H1 (cell line): ENCODE results near the gene NR2E3. TPM values are rescaled to one million over a fixed set of nuclear protein-coding genes. Genes with fewer than 3 reads are reported as not detected.

Experiments used
- CTCF ChIA-PET: fragments of 300-600 bp; sonication (Branson Sonifier 250); formaldehyde crosslinking; loops from one replicate; lab custom pipeline; 2021; ENCODE audit not compliant: partially characterized antibody; lab: Charles Lee
- POLR2A ChIA-PET: fragments of 300-600 bp; sonication (Branson Sonifier 250); formaldehyde crosslinking; loops from one replicate; lab custom pipeline; 2021; ENCODE audit warnings: inconsistent platforms; ENCODE audit not compliant: partially characterized antibody; lab: Charles Lee
- DNase-seq, 2 experiments: peaks; one replicate each; pipeline versions ENCODE4 v3.0.0 to v3.0.0-alpha.2; 2010 to 2022; ENCODE audit warnings: low spot score in 2 of 2, low read depth in 1 of 2, mixed read lengths in 1 of 2
- FAIRE-seq: peaks from 2 replicates; lab custom pipeline; 2011; peaks lifted over from hg19 to GRCh38; lab: Jason Lieb, UNC
- H2AFZ ChIP-seq: 2 replicates; pipeline ENCODE4 v1.8.1; 2012; ENCODE audit warnings: low read length, inconsistent platforms
- H2AK5ac ChIP-seq: 2 replicates; pipeline ENCODE4 v1.6.1; 2013; ENCODE audit warnings: low read depth, low read length
- H2BK120ac ChIP-seq: replicated peaks from 2 replicates; pipeline ENCODE3; 2013; ENCODE audit warnings: low read depth, low read length, inconsistent platforms
- H2BK12ac ChIP-seq: 2 replicates; pipeline ENCODE4 v1.6.1; 2013; ENCODE audit warnings: low read depth, low read length
- H2BK15ac ChIP-seq: 2 replicates; pipeline ENCODE4 v1.6.1; 2013; ENCODE audit warnings: low read length
- H2BK20ac ChIP-seq: 2 replicates; pipeline ENCODE4 v1.6.1; 2013; ENCODE audit warnings: low read length
- H2BK5ac ChIP-seq: 2 replicates; pipeline ENCODE4 v1.6.1; 2013; ENCODE audit warnings: low read depth, low read length
- H3K14ac ChIP-seq: 2 replicates; pipeline ENCODE4 v1.6.1; 2013; ENCODE audit warnings: inconsistent platforms; ENCODE audit not compliant: insufficient read length
- H3K18ac ChIP-seq: 2 replicates; pipeline ENCODE4 v1.6.1; 2013; ENCODE audit warnings: low read length; ENCODE audit errors: extremely low read depth
- H3K23ac ChIP-seq: 2 replicates; pipeline ENCODE4 v1.6.1; 2013; ENCODE audit warnings: inconsistent platforms; ENCODE audit not compliant: insufficient read length
- H3K23me2 ChIP-seq: 2 replicates; pipeline ENCODE4 v1.6.1; 2013; ENCODE audit warnings: low read depth, low read length
- H3K27ac ChIP-seq: 2 replicates; pipeline ENCODE4 v1.6.1; 2011; ENCODE audit warnings: low read depth, low read length, inconsistent platforms
- H3K27me3 ChIP-seq, 4 experiments: replicated peaks in 1 of 4; 1 replicate in 1 of 4; 2 replicates in 3 of 4; pipeline versions ENCODE4 v1.6.1 to v1.8.1; 2011 to 2013; ENCODE audit warnings: low read length in 3 of 4, mild to moderate bottlenecking in 3 of 4, inconsistent platforms in 2 of 4, mixed read lengths in 2 of 4, moderate library complexity in 1 of 4; ENCODE audit not compliant: control insufficient read depth in 3 of 4, insufficient read depth in 3 of 4; ENCODE audit errors: extremely low read depth in 1 of 4
- H3K36me3 ChIP-seq, 4 experiments: 2 replicates each; pipeline versions ENCODE4 v1.6.1 to v1.8.1; 2011 to 2013; ENCODE audit warnings: mild to moderate bottlenecking in 4 of 4, low read length in 3 of 4, moderate library complexity in 2 of 4, control low read depth in 1 of 4, inconsistent platforms in 1 of 4; ENCODE audit not compliant: insufficient read depth in 4 of 4, control insufficient read depth in 2 of 4
- H3K4ac ChIP-seq: replicated peaks from 2 replicates; pipeline ENCODE3; 2013; ENCODE audit warnings: low read length, low read depth, mixed read lengths, inconsistent platforms; ENCODE audit not compliant: insufficient read length
- H3K4me1 ChIP-seq, 4 experiments: replicated peaks in 1 of 4; 1 replicate in 1 of 4; 2 replicates in 3 of 4; pipeline versions ENCODE4 v1.6.1 to v1.8.1; 2011 to 2013; ENCODE audit warnings: low read length in 3 of 4, inconsistent platforms in 2 of 4, mixed read lengths in 1 of 4; ENCODE audit not compliant: insufficient read depth in 4 of 4, control insufficient read depth in 3 of 4
- H3K4me2 ChIP-seq, 2 experiments: 2 replicates each; pipeline versions ENCODE4 v1.6.1 to v1.8.1; 2011 to 2013; ENCODE audit warnings: low read depth in 2 of 2, low read length in 2 of 2, control low read depth in 1 of 2, inconsistent platforms in 1 of 2, mild to moderate bottlenecking in 1 of 2; ENCODE audit not compliant: insufficient read depth in 1 of 2
- H3K4me3 ChIP-seq, 4 experiments: fragments of 200-600, 300-600 bp in 1 of 4; sonication (generic), shearing (Covaris generic), sonication (Bioruptor Twin) in 1 of 4; 2 replicates each; pipeline versions ENCODE4 v1.5.1 to v1.8.1; 2011 to 2016; ENCODE audit warnings: low read length in 4 of 4, low read depth in 3 of 4, control low read depth in 2 of 4, inconsistent platforms in 2 of 4, mild to moderate bottlenecking in 2 of 4, mixed read lengths in 1 of 4, moderate library complexity in 1 of 4; ENCODE audit not compliant: insufficient read depth in 2 of 4; ENCODE audit errors: extremely low read depth in 1 of 4
- H3K56ac ChIP-seq: replicated peaks from 2 replicates; pipeline ENCODE3; 2013; ENCODE audit warnings: low read depth, mild to moderate bottlenecking, mixed read lengths, low read length, inconsistent platforms; ENCODE audit not compliant: insufficient read length
- H3K79me1 ChIP-seq: 2 replicates; pipeline ENCODE4 v1.6.1; 2013; ENCODE audit warnings: low read depth, low read length, control low read depth
- H3K79me2 ChIP-seq, 2 experiments: 2 replicates each; pipeline versions ENCODE4 v1.6.1 to v1.8.1; 2012 to 2013; ENCODE audit warnings: low read length in 2 of 2, mild to moderate bottlenecking in 2 of 2, inconsistent platforms in 1 of 2; ENCODE audit not compliant: insufficient read depth in 2 of 2, control insufficient read depth in 1 of 2
- H3K9ac ChIP-seq, 4 experiments: replicated peaks in 1 of 4; 1 replicate in 1 of 4; 2 replicates in 3 of 4; pipeline versions ENCODE4 v1.6.1 to v1.8.1; 2011 to 2013; ENCODE audit warnings: low read depth in 3 of 4, low read length in 3 of 4, control low read depth in 2 of 4, mild to moderate bottlenecking in 2 of 4, moderate library complexity in 2 of 4, inconsistent platforms in 1 of 4; ENCODE audit errors: extremely low read depth in 1 of 4
- H3K9me3 ChIP-seq, 2 experiments: 2 replicates each; pipeline versions ENCODE4 v1.6.1 to v1.8.1; 2012 to 2013; ENCODE audit warnings: mild to moderate bottlenecking in 2 of 2, moderate library complexity in 2 of 2, control low read depth in 1 of 2, inconsistent platforms in 1 of 2, low read depth in 1 of 2, low read length in 1 of 2, mixed read lengths in 1 of 2; ENCODE audit not compliant: insufficient read depth in 2 of 2
- H4K20me1 ChIP-seq, 2 experiments: replicated peaks in 1 of 2; 2 replicates each; pipeline versions ENCODE3 to v1.8.1; 2011 to 2013; ENCODE audit warnings: inconsistent platforms in 2 of 2, low read length in 2 of 2, mild to moderate bottlenecking in 1 of 2; ENCODE audit not compliant: insufficient read depth in 2 of 2, control insufficient read depth in 1 of 2
- H4K5ac ChIP-seq: 2 replicates; pipeline ENCODE4 v1.6.1; 2013; ENCODE audit warnings: low read length, low read depth, mixed read lengths, inconsistent platforms; ENCODE audit not compliant: insufficient read length
- H4K8ac ChIP-seq: 2 replicates; pipeline ENCODE4 v1.8.0; 2013; ENCODE audit warnings: mild to moderate bottlenecking, moderate library complexity, low read length, inconsistent platforms; ENCODE audit not compliant: insufficient read depth; ENCODE audit errors: extremely low read depth
- H4K91ac ChIP-seq: replicated peaks from 2 replicates; pipeline ENCODE3; 2013; ENCODE audit warnings: low read length, mixed read lengths, inconsistent platforms; ENCODE audit not compliant: insufficient read length
- CHD1 ChIP-seq: IDR thresholded peaks from 2 replicates; pipeline ENCODE4 v1.6.1; 2012; ENCODE audit warnings: low read depth, low read length, improper control_type of control experiment
- FOSL1 ChIP-seq: IDR thresholded peaks from 2 replicates; pipeline ENCODE4 v1.6.1; 2011; ENCODE audit warnings: mild to moderate bottlenecking, low read depth, low read length, moderate library complexity; ENCODE audit not compliant: insufficient read depth
- KDM1A ChIP-seq: fragments of 200-600, 300-600 bp; sonication (generic); IDR thresholded peaks from 2 replicates; pipeline ENCODE4 v1.7.1; 2016; ENCODE audit warnings: mild to moderate bottlenecking, low read length, borderline replicate concordance
- NANOG ChIP-seq: IDR thresholded peaks from 2 replicates; pipeline ENCODE4 v1.6.1; 2011; ENCODE audit warnings: low read length, low read depth, mild to moderate bottlenecking, inconsistent platforms; ENCODE audit not compliant: insufficient read depth, poor library complexity, severe bottlenecking
- POU5F1 ChIP-seq: IDR thresholded peaks from 2 replicates; pipeline ENCODE4 v1.6.1; 2011; ENCODE audit warnings: low read depth, mild to moderate bottlenecking, low read length, moderate library complexity
- SP1 ChIP-seq: IDR thresholded peaks from 2 replicates; pipeline ENCODE4 v1.6.1; 2011; ENCODE audit warnings: low read depth, low read length
- WGBS, 2 experiments: shearing (Covaris generic) in 1 of 2; methylation state at CpG; one replicate each; pipeline versions ENCODE4 v1.1.6 to v1.1.7; 2013 to 2015; ENCODE audit warnings: low lambda C conversion rate in 2 of 2, mixed read lengths in 2 of 2, inconsistent platforms in 1 of 2, low coverage in 1 of 2, missing lambda C conversion rate in 1 of 2; ENCODE audit not compliant: insufficient replicate concordance in 2 of 2, insufficient coverage in 1 of 2, insufficient read length in 1 of 2; ENCODE audit errors: extremely low coverage in 1 of 2, missing lambda C conversion rate in 1 of 2; 5-methylcytosine and 5-hydroxymethylcytosine counted together
- polyA plus RNA-seq, 7 experiments: library from polyadenylated mRNA; depleted of rRNA in 3 of 7; stranded (reverse) in 5 of 7; unstranded in 2 of 7; fragments of >200 nt in 5 of 7; fragments of 200-250 nt in 2 of 7; gene quantifications; 1 replicate in 5 of 7; 2 replicates in 1 of 7; 4 replicates in 1 of 7; pipeline versions ENCODE4 v1.2.1 to v1.2.3, GENCODE V29; 2011 to 2013; ENCODE audit warnings: missing spikeins in 2 of 7, mixed read lengths in 2 of 7
- total RNA-seq: library from RNA; stranded (reverse); fragmentation: NEBNext Ultra II Directional; extraction: Animal tissue kit (Norgen Biotek cat#: 25700); gene quantifications from 2 replicates; pipeline ENCODE4 v1.2.1, GENCODE V29; 2021

NR2E3 gene
- total and polyA plus RNA-seq, 2 of the 8 experiments (the other 6 are each of a cell fraction or from before 2014, with no cell fraction given) = 0.56 to 0.80 TPM

DNA sequence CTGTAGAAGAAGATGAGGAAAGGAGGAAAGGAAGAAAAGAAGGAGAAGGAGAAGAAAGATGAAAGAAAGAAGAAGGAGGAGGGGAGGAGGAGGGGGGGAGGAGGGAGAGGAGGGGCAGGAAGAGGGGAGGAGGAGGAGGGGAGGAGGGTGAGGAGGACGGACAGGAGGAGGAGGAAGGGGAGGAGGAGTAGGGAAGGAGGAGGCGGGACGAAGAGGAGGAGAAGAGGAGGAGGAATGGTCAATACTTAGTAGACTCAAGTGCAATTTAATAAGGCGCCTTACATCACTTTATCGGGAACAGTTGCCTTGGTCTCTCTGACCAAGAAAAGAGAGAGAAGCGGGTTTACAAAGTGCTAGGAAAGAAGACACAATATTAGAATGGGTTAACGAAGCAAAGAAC lies 23.7 kb upstream of the NR2E3 start:
- H2BK20ac ChIP-seq = no peak overlapping the region
- no peak overlapping the region for H4K91ac ChIP-seq
- no peak overlapping the region for H3K14ac ChIP-seq
- DNase-seq (peak in 1 of 2 experiments; percentile 22), FAIRE-seq (no peak)
- H3K79me2 ChIP-seq = no peaks in the 10 kb centered on the region
- H4K20me1 ChIP-seq = peaks cover 0 to 2% of the 10 kb centered on the region in 2 experiments
- no peak overlapping the region for H2BK5ac ChIP-seq
- H3K18ac ChIP-seq = no peak overlapping the region
- H2BK120ac ChIP-seq = no peak overlapping the region
- no peak overlapping the region for H3K4me3 ChIP-seq
- H3K36me3 ChIP-seq = no peaks in the 10 kb centered on the region
- no peaks in the 10 kb centered on the region for H3K9me3 ChIP-seq
- no peak overlapping the region for H4K5ac ChIP-seq
- H2AK5ac ChIP-seq = no peak overlapping the region
- WGBS, 2 experiments = 58 to 93% methylated on average over 2 of the region's 7 CpGs
- H2AFZ ChIP-seq = no peak overlapping the region
- ChIA-PET POLR2A (interaction anchor here (0.8 kb wide), 1 partner anchor 21 kb away, joined by 3 read pairs; no protein-coding TSS in a partner anchor), CTCF (interaction anchor here (0.6 to 2.7 kb wide), 6 partner anchors 9 to 386 kb away, joined by 4 to 23 read pairs (median 4); no protein-coding TSS in a partner anchor)
- no peak overlapping the region for H2BK12ac ChIP-seq
- H3K4ac ChIP-seq = no peak overlapping the region
- no peaks in the 10 kb centered on the region for H3K27me3 ChIP-seq
- no peaks in the 10 kb centered on the region; a peak in 1 of 7 replicates for H3K4me1 ChIP-seq
- H3K56ac ChIP-seq = no peak overlapping the region
- no peak overlapping the region for H3K27ac ChIP-seq
- H2BK15ac ChIP-seq = no peak overlapping the region
- peaks cover 3% of the 10 kb centered on the region; the same call in 1 of the 2 replicates for H3K23me2 ChIP-seq
- no peak overlapping the region for H3K23ac ChIP-seq
- no peak overlapping the region for H4K8ac ChIP-seq
- TF ChIP-seq SP1 (no peak), KDM1A (no peak), POU5F1 (no peak), CHD1 (no peak), FOSL1 (no peak), NANOG (no peak)
- no peak overlapping the region for H3K4me2 ChIP-seq
- H3K79me1 ChIP-seq = no peaks in the 10 kb centered on the region
- H3K9ac ChIP-seq = no peak overlapping the region
